HCT116 (cell line): ENCODE data around the gene GBE1. TPM values are rescaled to one million over a fixed set of nuclear protein-coding genes. Genes with fewer than 3 reads are reported as not detected.

Experiments used
- ATAC-seq: fragments of 200-7000 bp; cut with Tn5 transposase; 2 replicates; pipeline ENCODE4 v1.9.1; 2020; ENCODE audit warnings: mild to moderate bottlenecking, moderate library complexity
- BruUV-seq: library from RNA; stranded (reverse); fragments of 400-500 nt; replicated peaks from 2 replicates; lab custom pipeline; 2021; lab: Mats Ljungman, UMichigan
- CTCF ChIA-PET: fragments of 300-600 bp; sonication (Branson Sonifier 250); formaldehyde crosslinking; loops from one replicate; lab custom pipeline; 2021; ENCODE audit warnings: antibody characterized with exemption; lab: Charles Lee
- POLR2A ChIA-PET: fragments of 300-600, 350-600 bp; sonication (Branson Sonifier 250); formaldehyde crosslinking; loops from one replicate; lab custom pipeline; 2021; ENCODE audit warnings: antibody characterized with exemption; lab: Charles Lee
- RAD21 ChIA-PET, 2 experiments: fragments of 300-600 bp; sonication (Branson Sonifier 250); formaldehyde crosslinking; loops; one replicate each; lab custom pipeline; 2023; ENCODE audit warnings: low total read pairs in 2 of 2; ENCODE audit not compliant: uncharacterized antibody in 2 of 2, unreplicated experiment in 2 of 2, low non-redundant PET in 1 of 2; lab: Charles Lee
- DNase-seq: peaks from one replicate; pipeline ENCODE4 v3.0.0-alpha.2; 2010; ENCODE audit warnings: low read depth, low spot score
- H2AFZ ChIP-seq: fragments of 200-600 bp; shearing (Covaris generic), sonication (generic); 2 replicates; pipeline ENCODE4 v1.6.1; 2017; ENCODE audit warnings: low read depth, mixed run types, mixed read lengths, antibody characterized with exemption, low read length; ENCODE audit not compliant: poor library complexity, severe bottlenecking
- H3K27ac ChIP-seq: 2 replicates; pipeline ENCODE4 v1.5.1; 2012; ENCODE audit warnings: low read depth, low read length
- H3K27me3 ChIP-seq: fragments of 200-600 bp; sonication (generic); 2 replicates; pipeline ENCODE4 v1.6.1; 2016; ENCODE audit warnings: mixed run types, low read length, mixed read lengths; ENCODE audit not compliant: insufficient read depth
- H3K36me3 ChIP-seq, 2 experiments: fragments of 200-500 bp in 1 of 2; fragments of 200-600 bp in 1 of 2; sonication (Bioruptor generic) in 1 of 2; sonication (generic) in 1 of 2; 2 replicates each; pipeline versions ENCODE4 v1.5.1 to v1.6.1; 2014 to 2016; ENCODE audit warnings: low read length in 2 of 2, inconsistent platforms in 1 of 2, mixed read lengths in 1 of 2, mixed run types in 1 of 2; ENCODE audit not compliant: insufficient read depth in 2 of 2, control insufficient read depth in 1 of 2
- H3K4me1 ChIP-seq, 2 experiments: fragments of 200-600 bp in 1 of 2; sonication (generic) in 1 of 2; 2 replicates each; pipeline versions ENCODE4 v1.5.1 to v1.6.1; 2012 to 2017; ENCODE audit warnings: low read length in 2 of 2, inconsistent platforms in 1 of 2, mild to moderate bottlenecking in 1 of 2, mixed read lengths in 1 of 2, mixed run types in 1 of 2, moderate library complexity in 1 of 2; ENCODE audit not compliant: insufficient read depth in 2 of 2, control insufficient read depth in 1 of 2
- H3K4me2 ChIP-seq: fragments of 200-600 bp; sonication (generic); 2 replicates; pipeline ENCODE4 v1.6.1; 2017; ENCODE audit warnings: mixed run types, low read length, mixed read lengths
- H3K4me3 ChIP-seq, 2 experiments: fragments of 200-600 bp in 1 of 2; sonication (generic) in 1 of 2; replicated peaks in 1 of 2; 2 replicates each; pipeline ENCODE4 v1.5.1; 2011 to 2016; ENCODE audit warnings: low read length in 2 of 2, control low read depth in 1 of 2, low read depth in 1 of 2, mild to moderate bottlenecking in 1 of 2, mixed read lengths in 1 of 2, mixed run types in 1 of 2
- H3K79me2 ChIP-seq: fragments of 200-600 bp; sonication (generic); 2 replicates; pipeline ENCODE4 v1.6.1; 2017; ENCODE audit warnings: mild to moderate bottlenecking, mixed run types, low read length, moderate library complexity, mixed read lengths; ENCODE audit not compliant: insufficient read depth
- H3K9ac ChIP-seq: fragments of 200-600 bp; sonication (generic); 2 replicates; pipeline ENCODE4 v1.6.1; 2016; ENCODE audit warnings: low read length, mixed read lengths
- H3K9me2 ChIP-seq: fragments of 200-600 bp; sonication (generic), shearing (Covaris generic); 2 replicates; pipeline ENCODE4 v1.6.1; 2017; ENCODE audit warnings: mixed run types, mild to moderate bottlenecking, moderate library complexity; ENCODE audit not compliant: insufficient read depth
- H3K9me3 ChIP-seq, 2 experiments: fragments of 200-500 bp in 1 of 2; fragments of 200-600 bp in 1 of 2; sonication (Bioruptor generic) in 1 of 2; sonication (generic) in 1 of 2; 2 replicates each; pipeline ENCODE4 v1.6.1; 2014 to 2017; ENCODE audit warnings: low read length in 2 of 2, mixed read lengths in 2 of 2, inconsistent platforms in 1 of 2, low read depth in 1 of 2, mild to moderate bottlenecking in 1 of 2, mixed run types in 1 of 2, moderate library complexity in 1 of 2; ENCODE audit not compliant: control insufficient read depth in 1 of 2, insufficient read depth in 1 of 2
- H4K20me1 ChIP-seq: fragments of 200-600 bp; sonication (generic), shearing (Covaris generic); 2 replicates; pipeline ENCODE4 v1.6.1; 2017; ENCODE audit warnings: mixed run types, mild to moderate bottlenecking, moderate library complexity; ENCODE audit not compliant: insufficient read depth
- CBX3 ChIP-seq: IDR thresholded peaks from 2 replicates; pipeline ENCODE4 v1.6.1; 2012; ENCODE audit warnings: low read depth
- EZH2phosphoT487 ChIP-seq: fragments of 200-600 bp; IDR thresholded peaks from 2 replicates; pipeline ENCODE4 v1.6.1; 2018; ENCODE audit warnings: antibody characterized with exemption, borderline replicate concordance
- JUND ChIP-seq: IDR thresholded peaks from 2 replicates; pipeline ENCODE4 v1.6.1; 2012
- POLR2A ChIP-seq: IDR thresholded peaks from 2 replicates; pipeline ENCODE4 v1.7.0; 2011; ENCODE audit warnings: borderline replicate concordance; ENCODE audit not compliant: insufficient read depth, insufficient read length; ENCODE audit errors: extremely low read depth
- REST ChIP-seq: IDR thresholded peaks from 2 replicates; pipeline ENCODE4 v1.6.1; 2012; ENCODE audit warnings: low read depth
- SIN3A ChIP-seq: IDR thresholded peaks from 2 replicates; pipeline ENCODE4 v1.6.1; 2012; ENCODE audit warnings: low read depth
- SRF ChIP-seq: IDR thresholded peaks from 2 replicates; pipeline ENCODE4 v1.6.1; 2012; ENCODE audit warnings: low read depth
- TCF7L2 ChIP-seq: IDR thresholded peaks from 2 replicates; pipeline ENCODE4 v1.7.0; 2011; ENCODE audit warnings: borderline replicate concordance, inconsistent platforms; ENCODE audit not compliant: insufficient read depth, insufficient read length; ENCODE audit errors: extremely low read depth
- YY1 ChIP-seq: IDR thresholded peaks from 2 replicates; pipeline ENCODE4 v1.6.1; 2011; ENCODE audit warnings: low read length, low read depth, moderate library complexity, mild to moderate bottlenecking; ENCODE audit not compliant: insufficient replicate concordance; ENCODE audit errors: extremely low read depth
- ZFX ChIP-seq: fragments of 450-650 bp; IDR thresholded peaks from 2 replicates; pipeline ENCODE4 v1.6.1; 2017
- intact Hi-C: fragments of 100-400 bp; cut with micrococcal nuclease; formaldehyde crosslinking; loops from 2 replicates; pipeline ENCODE4 v1.10.0; 2022
- total RNA-seq: library from RNA; stranded (reverse); gene quantifications from one replicate; pipeline ENCODE4 v1.2.1, GENCODE V29; 2021; ENCODE audit not compliant: unreplicated experiment
- TF ChIP-seq, protein P1 (sequence below): IDR thresholded peaks from 2 replicates; pipeline ENCODE4 v1.6.1; 2012
- TF ChIP-seq, protein P2 (sequence below), 3 experiments: fragments of 200-600 bp in 1 of 3; sonication (generic) in 1 of 3; IDR thresholded peaks in 2 of 3; conservative IDR thresholded peaks in 1 of 3; 2 replicates each; pipeline ENCODE4 v1.5.1; 2012 to 2017; ENCODE audit warnings: low read depth in 2 of 3, low read length in 2 of 3, antibody characterized with exemption in 1 of 3, borderline replicate concordance in 1 of 3, control low read depth in 1 of 3, mild to moderate bottlenecking in 1 of 3, mixed read lengths in 1 of 3, mixed run types in 1 of 3, moderate library complexity in 1 of 3; ENCODE audit not compliant: insufficient read depth in 1 of 3

GBE1 gene
- total RNA-seq, 1 experiment from 2014 or later: 27.7 TPM

GRCh38 chr3:81702126-81702525, 59.3 kb downstream of the GBE1 start (continued):
- no peak for TF ChIP-seq REST
- no peak for TF ChIP-seq EZH2phosphoT487
- no peak for TF ChIP-seq YY1
- TF ChIP-seq, all 23 proteins: peak for 0

GRCh38 chr3:81699536-81700320, 61.7 kb downstream of the GBE1 start:
- RAD21 ChIA-PET: no interaction called here
- H4K20me1 ChIP-seq: no peaks in the 10 kb centered on the region
- BruUV-seq: no TSS peak
- H3K9me3 ChIP-seq: no peaks in the 10 kb centered on the region
- H3K79me2 ChIP-seq: no peaks in the 10 kb centered on the region
- no peak overlapping the region for H3K9ac ChIP-seq
- H3K4me1 ChIP-seq: no peaks in the 10 kb centered on the region
- H3K9me2 ChIP-seq: no peaks in the 10 kb centered on the region
- CTCF ChIA-PET: no interaction called here
- no peak overlapping the region for H3K4me2 ChIP-seq
- H3K27ac ChIP-seq: no peak overlapping the region
- ATAC-seq (no peak), DNase-seq (no peak)
- no peak overlapping the region for H3K4me3 ChIP-seq
- POLR2A ChIA-PET: no interaction called here
- H3K36me3 ChIP-seq: no peaks in the 10 kb centered on the region
- no peaks in the 10 kb centered on the region for H3K27me3 ChIP-seq
- no peak overlapping the region for H2AFZ ChIP-seq
- TF ChIP-seq, protein P1, sequence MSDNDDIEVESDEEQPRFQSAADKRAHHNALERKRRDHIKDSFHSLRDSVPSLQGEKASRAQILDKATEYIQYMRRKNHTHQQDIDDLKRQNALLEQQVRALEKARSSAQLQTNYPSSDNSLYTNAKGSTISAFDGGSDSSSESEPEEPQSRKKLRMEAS: no peak
- TF ChIP-seq SIN3A (no peak), ZFX (no peak), YY1 (no peak), JUND (no peak), TCF7L2 (no peak), SRF (no peak), EZH2phosphoT487 (no peak), CBX3 (no peak), POLR2A (no peak)
- TF ChIP-seq, protein P2, sequence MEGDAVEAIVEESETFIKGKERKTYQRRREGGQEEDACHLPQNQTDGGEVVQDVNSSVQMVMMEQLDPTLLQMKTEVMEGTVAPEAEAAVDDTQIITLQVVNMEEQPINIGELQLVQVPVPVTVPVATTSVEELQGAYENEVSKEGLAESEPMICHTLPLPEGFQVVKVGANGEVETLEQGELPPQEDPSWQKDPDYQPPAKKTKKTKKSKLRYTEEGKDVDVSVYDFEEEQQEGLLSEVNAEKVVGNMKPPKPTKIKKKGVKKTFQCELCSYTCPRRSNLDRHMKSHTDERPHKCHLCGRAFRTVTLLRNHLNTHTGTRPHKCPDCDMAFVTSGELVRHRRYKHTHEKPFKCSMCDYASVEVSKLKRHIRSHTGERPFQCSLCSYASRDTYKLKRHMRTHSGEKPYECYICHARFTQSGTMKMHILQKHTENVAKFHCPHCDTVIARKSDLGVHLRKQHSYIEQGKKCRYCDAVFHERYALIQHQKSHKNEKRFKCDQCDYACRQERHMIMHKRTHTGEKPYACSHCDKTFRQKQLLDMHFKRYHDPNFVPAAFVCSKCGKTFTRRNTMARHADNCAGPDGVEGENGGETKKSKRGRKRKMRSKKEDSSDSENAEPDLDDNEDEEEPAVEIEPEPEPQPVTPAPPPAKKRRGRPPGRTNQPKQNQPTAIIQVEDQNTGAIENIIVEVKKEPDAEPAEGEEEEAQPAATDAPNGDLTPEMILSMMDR (IDR thresholded peaks at IDR 0.05 in 2 of 3, conservative IDR thresholded peaks at IDR 0.05 in 1 of 3; ENCODE audit: borderline replicate concordance in 1 of 3, insufficient read depth in 1 of 3, low read depth in 2 of 3, low read length in 2 of 3): no peak
- intact Hi-C loops: no loop called here
